Measurements from ENCODE around the gene CHMP6.

CHMP6 gene

GRCh38 chr17:80998118-80998747 is 6.6 kb downstream of the CHMP6 start:
- TF ChIP-seq CTCF (IDR thresholded peaks at IDR 0.05; ENCODE audit: low read depth, low read length, missing control alignments) = no peak
- in situ Hi-C loops (cut with HindIII; ENCODE audit: low sequenced_read_pairs) = no loop called here
- H3K4me3 ChIP-seq (ENCODE audit: low read depth, low read length) = no peak overlapping the region
- no peak for DNase-seq (ENCODE audit: low read depth)

DNA sequence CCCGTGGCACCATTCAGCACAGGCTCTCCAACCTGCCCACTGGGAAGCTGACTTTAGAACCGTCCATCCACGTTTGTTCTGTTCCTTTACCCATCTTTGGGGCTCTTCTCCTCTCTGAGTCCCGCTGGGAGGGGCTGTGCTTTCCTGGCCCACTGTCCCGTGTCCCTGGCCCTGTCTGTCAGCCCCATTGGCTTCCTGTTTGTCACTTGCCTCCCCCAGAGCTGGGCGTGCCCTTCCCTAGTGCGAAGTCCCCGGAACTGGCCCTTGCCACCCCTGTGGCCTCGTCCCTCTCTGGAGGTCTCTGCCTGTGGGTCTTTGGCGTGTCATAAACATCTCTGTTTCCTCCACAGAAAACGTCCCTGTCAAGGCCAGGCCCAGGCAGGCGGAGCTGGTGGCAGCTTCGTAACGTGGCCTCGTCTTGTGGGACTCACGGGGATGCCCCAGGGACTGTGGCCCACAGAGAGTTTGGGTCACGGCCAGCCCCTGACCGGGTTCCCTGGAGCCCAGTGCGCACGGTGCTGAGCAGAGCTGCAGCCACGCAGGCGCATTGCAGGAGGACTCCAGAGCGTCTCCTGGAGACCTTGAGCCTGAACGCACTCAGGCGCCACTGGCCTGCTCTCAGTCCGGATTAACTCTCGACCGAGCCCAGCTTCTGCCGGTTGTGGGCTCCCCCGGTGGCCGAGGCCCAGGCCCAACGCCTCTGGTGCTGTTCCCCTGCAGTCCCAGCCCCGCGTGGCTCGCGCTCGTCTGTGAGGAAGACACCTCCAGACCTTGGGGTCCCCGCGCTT is 7.3 kb downstream of the CHMP6 start:
- in situ Hi-C loops (cut with HindIII; ENCODE audit: low sequenced_read_pairs) = no loop called here
- no peak overlapping the region for H3K4me3 ChIP-seq (ENCODE audit: low read depth, low read length)
- TF ChIP-seq CTCF (IDR thresholded peaks at IDR 0.05; ENCODE audit: low read depth, low read length, missing control alignments) = no peak
- no peak for DNase-seq (ENCODE audit: low read depth)

GRCh38 chr17:80999536-81000333 is 8.1 kb downstream of the CHMP6 start:
- DNase-seq (ENCODE audit: low read depth) = no peak
- TF ChIP-seq CTCF (IDR thresholded peaks at IDR 0.05; ENCODE audit: low read depth, low read length, missing control alignments) = no peak
- no peak overlapping the region for H3K4me3 ChIP-seq (ENCODE audit: low read depth, low read length)
- in situ Hi-C loops (cut with HindIII; ENCODE audit: low sequenced_read_pairs) = no loop called here

DNA sequence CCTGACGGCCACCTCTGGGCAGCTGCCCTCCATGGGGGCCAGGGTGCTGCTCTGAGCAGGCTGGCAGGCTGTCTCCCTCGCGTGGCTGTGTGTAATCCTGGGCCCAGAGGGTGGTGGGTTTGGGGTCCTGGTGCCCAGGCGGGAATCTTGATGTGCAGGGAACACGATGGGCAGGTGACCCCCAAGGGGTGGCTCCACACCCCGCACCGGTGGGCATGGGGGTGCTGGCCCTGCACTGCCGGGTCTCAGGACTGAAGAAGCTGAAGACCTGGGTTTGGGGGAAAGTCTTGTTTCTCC is 8.6 kb downstream of the CHMP6 start:
- in situ Hi-C loops (cut with HindIII; ENCODE audit: low sequenced_read_pairs) = no loop called here
- no peak overlapping the region for H3K4me3 ChIP-seq (ENCODE audit: low read depth, low read length)
- no peak for DNase-seq (ENCODE audit: low read depth)
- TF ChIP-seq CTCF (IDR thresholded peaks at IDR 0.05; ENCODE audit: low read depth, low read length, missing control alignments) = no peak

DNA sequence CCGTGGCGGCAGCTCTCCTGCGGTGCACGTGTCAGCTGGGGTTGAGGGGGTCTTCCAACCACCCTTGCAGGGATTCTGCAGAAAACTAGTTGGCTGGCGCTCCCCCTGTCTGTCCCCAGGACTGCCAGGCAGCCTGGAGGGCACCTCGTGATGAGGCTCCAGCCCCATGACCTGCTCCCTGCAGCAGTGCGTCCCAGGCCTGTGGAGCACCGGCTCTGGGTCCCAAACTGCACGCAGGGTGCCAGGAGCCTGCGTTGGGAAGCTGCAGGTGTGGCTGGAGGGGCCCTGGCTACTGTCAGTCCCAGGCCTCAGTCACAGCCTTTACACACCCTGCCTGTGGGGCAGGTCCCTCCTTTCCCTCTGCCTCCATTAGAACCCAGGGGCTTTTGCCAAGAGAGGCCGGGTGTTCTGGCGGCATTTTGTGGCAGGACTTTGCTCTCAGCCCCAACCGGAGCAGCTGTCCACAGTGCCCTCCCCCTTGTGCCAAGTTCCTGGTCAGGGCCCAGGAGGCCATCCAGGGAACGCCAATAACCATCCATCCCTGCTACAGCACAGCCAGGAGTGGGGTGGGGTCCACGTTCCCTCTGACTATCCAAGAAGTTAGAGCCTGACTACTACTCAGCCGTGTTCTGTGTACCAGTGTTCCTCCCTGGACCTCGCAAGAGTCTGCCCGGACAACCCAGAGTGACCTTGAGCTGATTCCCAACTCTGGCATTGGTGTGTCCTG is 9.2 kb downstream of the CHMP6 start:
- DNase-seq (ENCODE audit: low read depth) = no peak
- in situ Hi-C loops (cut with HindIII; ENCODE audit: low sequenced_read_pairs) = no loop called here
- TF ChIP-seq CTCF (IDR thresholded peaks at IDR 0.05; ENCODE audit: low read depth, low read length, missing control alignments) = no peak
- H3K4me3 ChIP-seq (ENCODE audit: low read depth, low read length) = no peak overlapping the region

DNA sequence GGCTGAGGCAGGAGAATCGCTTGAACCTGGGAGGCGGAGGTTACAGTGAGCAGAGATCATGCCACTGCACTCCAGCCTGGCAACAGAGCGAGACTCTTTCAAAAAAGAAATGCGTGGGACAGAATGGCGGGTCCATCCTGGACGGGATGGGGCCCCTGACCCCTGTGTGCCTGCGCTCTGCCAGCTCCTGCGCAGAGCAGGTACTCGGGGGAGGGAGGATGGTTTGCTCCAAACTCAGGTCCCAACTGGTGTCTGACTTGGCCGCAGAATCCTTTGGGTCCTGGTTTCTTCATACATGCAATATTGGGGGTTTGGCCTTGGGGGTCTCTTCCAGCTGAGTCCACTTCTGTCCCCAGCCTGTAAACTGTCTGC is 10.4 kb downstream of the CHMP6 start:
- no peak for TF ChIP-seq CTCF (IDR thresholded peaks at IDR 0.05; ENCODE audit: low read depth, low read length, missing control alignments)
- no peak overlapping the region for H3K4me3 ChIP-seq (ENCODE audit: low read depth, low read length)
- DNase-seq (ENCODE audit: low read depth) = no peak

More for the DNA sequence above, 10.4 kb downstream of the CHMP6 start:
- in situ Hi-C loops (cut with HindIII; ENCODE audit: low sequenced_read_pairs) = no loop called here

All from astrocyte of the cerebellum (primary cell).